ENCODE results near the gene CAMK1D.
A peak's percentile ranks its signal among the peaks of the same experiment; 100 is the strongest.

The CAMK1D gene

DNA sequence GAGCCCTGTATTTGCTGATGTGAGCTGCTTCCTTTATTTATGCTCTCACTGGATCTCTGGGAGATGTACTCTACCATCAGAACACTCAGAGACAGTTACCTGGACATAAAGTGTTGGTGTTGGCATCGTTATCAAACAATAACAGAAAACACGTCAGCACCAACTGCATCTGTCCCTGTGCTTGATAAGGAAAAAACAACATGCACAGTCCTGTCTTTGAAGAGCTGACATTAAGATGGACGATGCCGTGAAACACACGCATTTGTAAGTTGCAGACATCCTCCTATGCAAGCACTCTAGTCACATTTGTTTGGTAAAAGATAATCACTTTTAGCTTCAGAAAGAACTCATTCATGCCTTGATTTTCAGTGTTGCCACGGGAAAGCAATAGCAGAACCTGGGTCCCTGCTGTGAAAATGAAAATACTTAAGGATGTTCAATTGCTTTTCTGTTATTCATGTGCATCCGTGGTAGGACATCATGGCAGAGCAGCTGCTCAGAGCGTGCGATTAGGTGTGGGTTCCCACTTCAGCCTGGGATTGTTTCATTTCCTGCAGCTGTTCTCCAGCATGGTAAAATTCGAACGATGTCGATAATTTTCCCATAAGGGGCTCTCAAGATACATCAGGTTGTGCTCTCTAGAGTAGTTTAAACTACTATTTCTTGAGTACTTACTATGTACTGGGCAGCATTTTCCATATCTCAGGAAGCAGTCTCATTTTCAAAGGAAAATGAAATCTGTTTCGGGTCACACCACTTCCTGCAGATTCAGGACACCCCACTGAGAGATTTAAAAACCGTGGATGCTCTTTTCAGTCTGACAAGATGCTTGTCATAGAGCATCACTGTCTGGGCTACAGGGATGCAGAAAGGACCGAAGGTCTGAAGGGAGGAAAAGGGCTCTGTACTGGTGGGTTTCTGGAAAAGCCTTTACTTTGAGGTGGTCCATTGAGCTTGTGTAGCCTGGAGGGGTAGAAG is 248.7 kb downstream of the CAMK1D start:
- CTCF ChIA-PET: no interaction called here
- no peaks in the 10 kb centered on the region for H3K9me3 ChIP-seq (ENCODE audit: control insufficient read depth, insufficient read depth, low read depth, low read length)
- POLR2A ChIA-PET: no interaction called here

DNA sequence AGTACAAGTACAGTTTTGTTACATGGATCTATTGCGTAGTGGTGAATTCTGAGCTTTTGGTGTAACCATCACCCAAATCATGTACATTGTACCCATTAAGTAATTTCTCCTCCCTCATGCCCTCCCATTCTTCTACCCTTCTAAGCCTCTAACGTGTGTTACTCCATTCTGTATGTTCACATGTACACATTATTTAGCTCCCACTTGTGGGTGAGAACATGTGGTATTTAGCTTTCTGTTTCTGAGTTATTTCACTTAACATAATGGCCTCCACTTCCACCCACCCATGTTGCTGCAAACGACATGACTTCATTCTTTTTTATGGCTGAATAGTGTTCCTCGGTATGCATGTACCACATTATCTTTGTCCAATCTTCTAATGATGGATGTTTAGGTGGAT is 251.3 kb downstream of the CAMK1D start:
- no peak overlapping the region for H3K27ac ChIP-seq (ENCODE audit: extremely low read depth, low read depth, low read length)
- TF ChIP-seq ZNF416 (tag by site-specific recombination; IDR thresholded peaks at IDR 0.05) (no peak), ZNF146 (tag by site-specific recombination; IDR thresholded peaks at IDR 0.05) (0 out of 2 replicates have a peak, but pooled peaks have one; percentile 36)
- ChIA-PET POLR2A (no interaction called here), CTCF (no interaction called here)
- H3K4me3 ChIP-seq (ENCODE audit: low read depth, low read length): no peak overlapping the region
- H3K9me3 ChIP-seq (ENCODE audit: control insufficient read depth, insufficient read depth, low read depth, low read length): no peaks in the 10 kb centered on the region
- H3K36me3 ChIP-seq (ENCODE audit: control insufficient read depth in 2 of 2, insufficient read depth in 1 of 2, low read length in 2 of 2): no peaks in the 10 kb centered on the region
- no peaks in the 10 kb centered on the region for H3K4me1 ChIP-seq (ENCODE audit: control insufficient read depth, insufficient read depth, low read length)

More for the DNA sequence above, 248.7 kb downstream of the CAMK1D start:
- Histone ChIP-seq H3K4me3 (ENCODE audit: low read depth, low read length) (no peak overlapping the region), H3K27ac (ENCODE audit: extremely low read depth, low read depth, low read length) (no peak overlapping the region), H3K36me3 (ENCODE audit: control insufficient read depth in 2 of 2, insufficient read depth in 1 of 2, low read length in 2 of 2) (no peaks in the 10 kb centered on the region), H3K4me1 (ENCODE audit: control insufficient read depth, insufficient read depth, low read length) (no peaks in the 10 kb centered on the region)
- no peak for TF ChIP-seq ZNF621 (tag by site-specific recombination; IDR thresholded peaks at IDR 0.05)

DNA sequence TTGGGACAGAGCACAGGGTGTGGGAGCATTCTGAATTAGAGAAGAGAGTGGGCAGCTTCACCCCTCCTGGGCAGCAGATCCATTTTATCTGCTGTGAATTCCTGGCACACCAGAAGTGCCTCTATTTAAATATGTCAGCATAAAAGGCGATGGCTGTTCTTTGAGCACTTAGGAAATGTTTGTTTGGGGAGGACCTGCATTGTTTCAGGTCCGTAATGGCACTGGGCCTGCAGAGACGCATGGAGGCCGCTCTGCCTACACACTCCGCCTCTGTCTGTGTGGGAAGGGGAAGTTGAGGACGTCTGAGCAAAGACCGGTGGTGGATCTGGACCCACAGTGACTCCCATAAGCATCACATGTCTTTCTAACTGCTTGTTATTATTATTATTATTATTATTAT is 253.2 kb downstream of the CAMK1D start:
- no peaks in the 10 kb centered on the region for H3K9me3 ChIP-seq (ENCODE audit: control insufficient read depth, insufficient read depth, low read depth, low read length)
- no peak overlapping the region for H3K27ac ChIP-seq (ENCODE audit: extremely low read depth, low read depth, low read length)
- ChIA-PET CTCF (no interaction called here), POLR2A (no interaction called here)
- no peaks in the 10 kb centered on the region for H3K36me3 ChIP-seq (ENCODE audit: control insufficient read depth in 2 of 2, insufficient read depth in 1 of 2, low read length in 2 of 2)
- H3K4me3 ChIP-seq (ENCODE audit: low read depth, low read length): no peak overlapping the region
- H3K4me1 ChIP-seq (ENCODE audit: control insufficient read depth, insufficient read depth, low read length): no peaks in the 10 kb centered on the region
- TF ChIP-seq ELK4 (IDR thresholded peaks at IDR 0.05; ENCODE audit: borderline replicate concordance, low read depth, low read length) (no peak), EGR2 (tag by site-specific recombination; IDR thresholded peaks at IDR 0.05; ENCODE audit: low read depth) (peak; percentile 79), REPIN1 (tag by site-specific recombination; IDR thresholded peaks at IDR 0.05; ENCODE audit: low read depth) (no peak), ZFHX2 (tag by site-specific recombination; conservative IDR thresholded peaks at IDR 0.05) (peak; percentile 66; the same call in 1 of the 2 replicates)

DNA sequence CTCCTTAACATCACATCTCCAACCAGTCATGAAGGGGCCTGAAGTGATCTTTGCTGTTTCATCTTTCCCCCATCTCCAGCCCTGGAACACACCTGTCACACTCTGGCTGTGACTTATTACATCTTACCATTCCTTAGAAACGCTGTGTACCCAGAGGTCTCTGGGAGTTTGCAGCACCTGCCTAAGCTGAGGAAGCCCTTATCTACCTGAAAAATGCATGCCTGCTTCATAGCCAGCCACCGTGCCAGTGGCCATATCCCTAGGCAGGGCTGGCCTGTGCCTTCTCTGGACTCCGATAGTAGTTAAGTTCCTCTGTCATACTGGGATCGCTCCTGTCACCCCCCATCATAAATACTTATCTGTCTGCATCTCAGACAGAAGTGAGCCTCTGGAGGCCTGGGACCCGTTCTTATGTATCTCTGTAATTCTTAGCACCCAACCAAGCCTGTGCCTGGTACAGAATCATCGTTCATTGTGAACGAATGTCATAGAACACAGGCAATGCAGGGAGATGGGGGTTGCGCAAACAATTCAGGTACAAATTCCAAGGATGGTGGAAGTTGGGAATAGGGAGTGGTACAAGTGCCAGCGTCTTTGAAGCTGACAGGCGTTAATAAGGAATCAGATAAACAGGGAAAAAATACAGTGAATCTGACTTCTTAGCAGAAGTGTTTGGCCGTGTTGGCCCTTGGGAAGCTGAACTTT is 254.6 kb downstream of the CAMK1D start:
- ChIA-PET CTCF (no interaction called here), POLR2A (no interaction called here)
- no peak for TF ChIP-seq ZNF626 (tag by site-specific recombination; IDR thresholded peaks at IDR 0.05)
- TF ChIP-seq ZNF274 (IDR thresholded peaks at IDR 0.05; ENCODE audit: low read length): no peak
- no peak for TF ChIP-seq ZNF274 (tag by site-specific recombination; IDR thresholded peaks at IDR 0.05; ENCODE audit: borderline replicate concordance)
- TF ChIP-seq GLI4 (tag by site-specific recombination; IDR thresholded peaks at IDR 0.05): no peak
- no peak for TF ChIP-seq ZFP37 (tag by site-specific recombination; IDR thresholded peaks at IDR 0.05)
- TF ChIP-seq ZNF639 (tag by site-specific recombination; IDR thresholded peaks at IDR 0.05): no peak
- TF ChIP-seq ZNF157 (tag by site-specific recombination; IDR thresholded peaks at IDR 0.05): no peak
- TF ChIP-seq ZNF146 (tag by site-specific recombination; IDR thresholded peaks at IDR 0.05): no peak
- no peak overlapping the region for H3K27ac ChIP-seq (ENCODE audit: extremely low read depth, low read depth, low read length)
- H3K36me3 ChIP-seq (ENCODE audit: control insufficient read depth in 2 of 2, insufficient read depth in 1 of 2, low read length in 2 of 2): no peaks in the 10 kb centered on the region
- no peak overlapping the region for H3K4me3 ChIP-seq (ENCODE audit: low read depth, low read length)
- no peaks in the 10 kb centered on the region for H3K4me1 ChIP-seq (ENCODE audit: control insufficient read depth, insufficient read depth, low read length)
- H3K9me3 ChIP-seq (ENCODE audit: control insufficient read depth, insufficient read depth, low read depth, low read length): no peaks in the 10 kb centered on the region

All from HEK293 (cell line).